Occipital lobe (tissue), 2 donors: ENCODE data around the gene TPD52L2. TPM values are rescaled to one million over a fixed set of nuclear protein-coding genes. Genes with fewer than 3 reads are reported as not detected.
"Not testable (repeated sequence)": the region's sequence is repeated elsewhere in the genome, so short reads cannot be mapped to it uniquely, and the experiment has no call there.

Experiments used
- DNase-seq: peaks from one replicate; lab custom pipeline; 2025; lab: John Stamatoyannopoulos, UW
- total RNA-seq: library from RNA; depleted of rRNA; stranded (reverse); fragments of >200 nt; gene quantifications from one replicate; pipeline ENCODE4 v1.2.3, GENCODE V29; 2014

Gene TPD52L2
- total RNA-seq, 1 donor from 2014 or later = 20.3 TPM

DNA sequence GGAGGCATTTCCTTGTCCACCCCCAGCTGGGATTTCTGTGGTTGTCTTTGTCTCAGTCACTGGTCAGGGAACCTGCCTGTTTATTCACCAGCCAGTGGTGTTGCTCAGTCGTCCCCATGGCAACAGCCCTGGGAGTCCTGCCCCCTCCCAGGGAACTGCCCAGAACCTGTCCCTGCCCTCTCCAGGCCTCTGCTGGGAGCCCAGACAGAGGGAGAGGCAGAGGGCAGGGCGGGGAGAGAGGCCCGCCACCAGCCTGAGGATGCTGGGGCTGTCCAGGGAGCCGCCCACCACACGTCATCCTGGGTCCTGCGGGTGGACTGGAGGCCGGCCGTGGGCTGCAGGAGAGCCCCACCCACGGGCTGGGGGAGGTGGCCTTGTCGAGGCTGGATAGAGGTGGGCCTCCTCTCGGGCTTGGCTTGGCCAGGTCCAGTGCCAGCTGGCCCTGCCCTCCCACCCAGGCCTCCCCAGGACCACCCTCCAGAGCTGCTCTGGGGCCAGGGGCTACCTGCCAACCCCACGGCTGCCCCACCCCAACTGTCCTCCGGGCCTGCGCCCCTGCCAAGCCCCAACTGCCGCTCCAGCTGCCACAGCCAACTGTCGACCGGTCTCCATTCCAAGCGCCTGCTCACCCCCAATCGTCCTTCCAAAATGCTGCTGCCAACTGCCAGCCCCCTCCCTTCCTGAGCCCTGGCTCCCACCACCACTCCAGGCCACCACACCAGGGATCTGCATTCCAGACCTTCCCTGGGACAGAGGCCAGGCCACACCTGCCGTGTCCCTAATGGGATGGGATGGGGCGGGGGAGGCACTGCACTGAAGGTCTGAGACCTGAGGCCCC is 29.8 kb upstream of the TPD52L2 start:
- DNase-seq = peak; percentile 51

DNA sequence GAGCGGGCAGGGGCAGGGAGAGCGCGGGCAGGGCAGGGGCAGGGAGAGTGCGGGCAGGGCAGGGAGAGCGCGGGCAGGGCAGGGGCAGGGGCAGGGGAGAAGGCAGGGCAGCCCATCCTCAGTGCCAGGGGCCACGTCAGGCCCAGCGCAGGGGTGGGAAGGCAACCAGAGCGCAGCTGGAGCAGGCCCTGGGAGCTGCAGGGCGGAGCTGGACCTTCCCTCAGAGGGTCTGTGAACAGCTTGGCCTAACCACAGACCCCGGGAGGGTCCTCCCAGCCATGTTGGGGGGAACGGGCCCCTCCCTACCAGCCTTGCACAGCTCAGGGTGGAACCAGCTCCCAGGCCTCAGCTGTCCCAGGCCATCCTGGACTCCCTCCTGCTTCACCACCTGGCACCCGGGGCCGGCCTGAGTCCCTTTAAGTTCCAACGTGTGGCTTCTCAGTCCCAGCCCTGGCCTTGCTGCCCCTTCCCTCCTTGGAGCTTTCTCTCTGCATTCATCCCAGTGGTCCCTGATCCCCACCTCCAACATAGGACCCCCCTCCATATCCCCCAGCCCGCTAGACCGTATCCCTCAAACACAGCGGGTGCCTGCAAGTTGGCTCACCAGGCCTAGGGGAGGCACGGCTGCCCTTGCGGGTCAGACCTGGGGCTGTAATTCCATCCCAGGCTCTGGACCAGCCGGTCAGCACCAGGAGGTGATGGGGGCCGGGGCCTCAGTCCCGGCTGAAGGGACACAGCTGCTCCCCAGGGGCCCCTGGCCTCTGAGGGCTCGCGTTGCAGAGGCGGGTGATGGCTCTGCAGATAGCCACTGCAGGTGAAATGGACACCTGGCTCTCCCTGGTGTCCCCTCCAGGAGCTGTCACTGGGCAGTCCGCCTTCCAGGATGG is 28.4 kb upstream of the TPD52L2 start:
- no peak for DNase-seq

DNA sequence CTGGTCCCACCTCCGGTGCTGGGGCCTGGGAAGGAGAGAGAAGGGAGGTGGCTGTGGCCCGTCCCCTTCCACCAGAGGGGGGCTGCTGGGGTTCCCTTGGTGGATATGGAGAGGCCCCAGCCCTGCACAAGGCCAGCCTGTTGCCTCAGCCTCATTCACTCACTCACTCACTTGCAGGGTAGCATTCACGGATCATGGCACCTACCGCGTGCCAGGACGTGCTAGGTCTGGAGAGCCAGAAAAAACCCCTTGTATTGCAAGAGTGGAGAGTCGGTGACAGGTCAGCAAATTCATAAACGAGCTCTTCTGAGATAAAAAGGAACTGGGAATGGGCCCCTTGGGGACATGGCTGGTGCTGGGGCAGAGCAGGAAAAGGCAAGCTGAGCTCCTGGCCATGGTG is 27.6 kb upstream of the TPD52L2 start:
- no peak for DNase-seq

DNA sequence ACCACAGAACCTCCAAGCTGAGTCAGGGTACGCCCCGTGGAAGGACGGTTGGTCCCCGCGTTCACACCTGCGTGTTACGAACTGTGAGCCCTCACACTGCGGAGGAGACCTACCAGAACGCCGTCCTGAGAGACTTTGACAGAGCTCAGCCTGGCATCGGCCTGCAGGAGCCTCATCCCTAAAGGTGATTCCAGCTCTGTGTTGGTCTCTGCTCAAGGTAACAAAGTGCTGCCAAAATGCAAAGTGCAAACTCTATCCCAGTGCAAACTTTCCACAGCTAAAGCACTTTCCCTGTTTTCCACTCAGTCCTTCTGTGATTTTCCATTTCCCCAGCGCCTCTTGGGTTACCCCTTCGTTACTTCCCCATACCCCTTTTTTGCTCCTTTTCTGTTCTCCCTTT is 25.4 kb upstream of the TPD52L2 start:
- no peak for DNase-seq

DNA sequence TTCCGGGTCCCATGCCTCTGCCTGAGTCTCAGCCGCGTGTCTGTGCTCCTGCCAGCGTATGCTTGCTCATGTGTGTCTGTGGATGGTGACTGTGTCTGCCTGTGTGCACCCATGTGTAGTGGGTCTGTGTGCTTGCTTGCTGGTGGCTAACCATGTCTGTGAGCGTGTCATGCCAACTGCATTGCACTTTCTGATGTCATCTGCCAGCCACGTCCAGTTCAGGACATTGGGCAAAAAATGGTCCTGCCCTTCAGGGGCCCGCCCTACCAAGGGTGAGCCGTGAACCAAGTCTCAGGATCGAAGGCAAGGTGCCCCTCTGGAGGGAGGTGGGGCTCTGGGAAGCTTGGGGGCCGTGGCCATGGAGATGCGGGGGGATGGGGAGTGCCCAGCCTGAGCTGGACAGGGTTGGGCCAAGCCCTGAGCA is 24.7 kb upstream of the TPD52L2 start:
- DNase-seq = no peak

DNA sequence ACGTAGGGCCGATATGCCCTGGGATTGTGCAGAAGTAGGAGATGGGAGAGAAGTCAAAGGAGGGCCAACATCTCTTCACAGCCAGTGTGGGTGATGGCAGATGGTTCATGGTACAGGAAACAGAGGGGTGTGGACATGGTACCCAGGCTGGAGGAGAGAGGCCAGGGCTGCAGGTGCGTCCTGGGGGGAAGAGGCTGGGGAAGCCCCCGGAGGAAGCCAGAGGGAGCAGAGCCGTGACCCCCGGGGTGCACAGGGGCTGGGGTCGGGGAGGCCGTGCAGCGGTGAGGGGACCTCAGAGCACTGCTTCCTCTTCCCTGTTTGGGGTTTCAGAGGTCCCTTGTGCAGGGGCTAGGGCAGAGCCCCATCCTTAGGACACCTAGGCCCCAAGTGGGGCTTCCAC is 22.8 kb upstream of the TPD52L2 start:
- DNase-seq = no peak

DNA sequence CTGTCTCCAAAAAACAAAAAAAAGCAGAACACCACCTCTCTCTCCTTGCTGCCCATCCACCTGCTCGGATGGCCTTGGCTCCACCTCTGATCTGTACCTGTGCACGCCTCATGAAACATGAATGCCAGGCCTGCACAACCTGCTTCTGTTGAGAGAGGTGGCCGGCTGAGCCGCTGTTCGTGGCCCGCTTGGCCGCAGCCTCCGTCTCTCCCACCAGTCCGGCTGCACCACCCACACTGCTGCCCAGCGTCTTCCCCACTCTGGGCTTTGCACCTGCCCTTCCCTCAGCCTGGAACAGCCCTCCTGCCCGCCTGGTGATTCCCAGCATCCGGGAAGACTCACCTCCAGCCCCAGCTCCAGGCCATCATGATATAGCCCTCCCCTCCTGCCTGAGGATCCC is 21.8 kb upstream of the TPD52L2 start:
- DNase-seq = no peak

DNA sequence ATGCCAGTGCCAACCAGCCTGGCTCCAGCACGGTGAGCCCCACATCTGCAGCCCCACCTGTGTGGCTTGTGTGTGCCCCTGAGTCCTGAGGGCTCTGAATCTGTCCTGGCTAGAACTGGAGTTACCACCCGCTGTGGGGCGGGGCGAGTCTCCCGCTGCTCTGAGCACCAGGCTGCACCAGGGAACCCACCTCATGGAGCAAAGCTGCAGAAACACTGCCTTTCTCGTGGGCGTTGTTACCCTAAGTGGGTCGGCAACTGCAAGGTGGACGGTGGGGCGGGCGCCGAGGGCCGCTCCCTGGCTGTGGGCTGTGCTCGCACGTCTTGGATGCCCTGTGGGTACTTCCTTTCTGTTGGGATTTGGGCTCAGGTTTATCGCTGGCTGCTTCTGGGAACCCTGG is 21.3 kb upstream of the TPD52L2 start:
- no peak for DNase-seq

DNA sequence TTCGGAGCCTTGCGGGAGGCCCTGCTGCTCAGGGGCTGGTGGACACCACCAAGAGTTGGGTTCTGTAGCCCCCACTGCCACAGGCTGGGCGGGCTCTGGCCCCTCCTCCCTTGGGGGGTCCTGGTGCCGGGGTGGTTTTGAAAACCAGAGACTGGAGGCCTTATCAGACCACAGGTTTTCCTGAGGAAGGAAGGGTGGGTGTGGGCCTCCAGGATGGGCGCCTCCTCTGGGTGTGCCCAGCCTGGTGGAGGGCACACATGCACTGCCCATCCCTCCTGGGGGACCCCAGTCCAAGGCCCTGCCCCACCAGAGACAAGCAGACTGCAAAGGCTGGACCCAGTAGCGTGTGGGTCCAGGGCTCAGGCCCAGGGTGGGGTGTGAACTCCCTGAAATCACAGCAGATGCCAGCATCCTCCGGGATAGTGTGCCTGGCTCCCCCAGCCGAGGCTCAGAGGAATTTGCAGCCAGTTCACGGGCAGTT is 20.5 kb upstream of the TPD52L2 start:
- DNase-seq = no peak

DNA sequence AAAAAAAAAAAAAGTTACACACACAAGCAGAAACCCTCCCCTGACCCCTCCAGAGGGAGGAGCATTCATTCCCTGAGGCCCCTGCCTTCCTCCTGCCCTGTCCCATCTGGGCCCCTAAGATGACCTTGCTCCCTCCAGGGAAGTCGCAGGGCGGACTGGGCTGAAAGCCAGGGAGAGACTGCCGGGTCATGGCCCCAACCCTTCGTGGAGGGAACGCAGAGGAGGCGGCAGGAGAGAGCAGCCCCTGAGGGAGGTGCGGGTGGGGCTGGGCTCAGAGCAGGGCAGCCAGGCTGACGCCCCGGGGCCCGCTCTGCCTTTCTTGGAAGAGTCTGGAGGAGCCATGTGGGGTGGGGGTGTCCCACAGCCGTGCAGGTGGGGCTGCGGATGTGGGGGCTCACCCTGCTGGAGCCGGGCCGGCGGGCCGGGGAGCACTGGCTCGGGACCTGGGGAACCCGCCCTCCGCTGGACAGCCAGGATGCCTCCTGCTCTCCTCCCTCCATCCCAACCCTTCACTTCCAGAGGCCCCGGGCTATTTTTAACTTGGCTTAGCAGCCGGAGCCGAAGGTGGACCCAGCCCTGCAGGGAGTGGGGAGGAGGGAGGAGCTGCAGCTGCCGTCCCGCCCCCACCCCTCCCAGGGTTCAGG is 18.8 kb upstream of the TPD52L2 start:
- no peak for DNase-seq

DNA sequence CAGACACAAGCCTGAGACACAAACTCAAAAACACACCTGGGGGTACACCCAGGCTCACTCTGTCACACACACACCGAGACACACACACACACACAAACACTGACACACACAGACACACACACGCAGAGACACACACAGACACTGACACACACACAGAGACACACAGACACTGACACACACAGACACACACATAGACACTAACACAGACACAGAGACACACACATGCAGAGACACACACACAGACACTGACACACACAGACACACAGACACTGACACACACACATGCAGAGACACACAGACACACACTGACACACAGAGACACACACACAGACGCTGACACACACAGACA is 18.2 kb upstream of the TPD52L2 start:
- no peak for DNase-seq

DNA sequence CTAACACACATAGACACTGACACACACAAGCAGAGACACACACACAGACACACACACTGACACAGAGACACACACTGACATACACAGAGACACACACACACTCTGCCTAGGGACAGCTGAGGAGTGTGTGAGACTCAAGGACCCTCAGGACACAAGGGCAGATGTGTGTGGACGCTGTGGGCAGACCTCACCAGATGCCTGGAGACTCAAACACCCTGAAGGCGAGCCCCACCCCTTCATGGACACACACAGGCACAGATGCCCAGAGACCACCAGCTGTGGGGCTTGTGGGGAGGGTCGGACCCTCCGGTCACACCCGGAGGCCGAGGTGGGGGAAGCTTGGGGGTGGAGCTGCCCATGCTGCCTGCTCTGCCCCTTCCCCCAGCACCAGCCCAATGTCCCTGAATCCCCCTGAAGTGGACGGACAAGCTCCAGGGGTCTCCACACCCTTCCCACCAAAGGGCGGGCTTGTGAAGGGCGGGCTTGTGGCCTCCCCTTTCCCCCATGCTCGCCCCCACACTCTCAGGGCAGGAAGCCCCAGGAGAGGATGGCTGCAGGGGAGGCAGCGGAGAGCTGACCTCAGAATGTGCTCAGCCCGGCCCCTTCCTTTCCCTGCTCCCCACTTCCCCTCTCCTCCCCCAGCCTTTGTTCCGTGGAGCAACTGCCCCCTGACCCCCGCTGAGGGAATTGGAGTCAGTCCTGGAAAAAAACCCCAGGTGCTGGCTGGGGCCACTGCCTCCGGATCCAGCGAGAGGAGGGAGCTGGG is 17.6 kb upstream of the TPD52L2 start:
- DNase-seq = no peak

DNA sequence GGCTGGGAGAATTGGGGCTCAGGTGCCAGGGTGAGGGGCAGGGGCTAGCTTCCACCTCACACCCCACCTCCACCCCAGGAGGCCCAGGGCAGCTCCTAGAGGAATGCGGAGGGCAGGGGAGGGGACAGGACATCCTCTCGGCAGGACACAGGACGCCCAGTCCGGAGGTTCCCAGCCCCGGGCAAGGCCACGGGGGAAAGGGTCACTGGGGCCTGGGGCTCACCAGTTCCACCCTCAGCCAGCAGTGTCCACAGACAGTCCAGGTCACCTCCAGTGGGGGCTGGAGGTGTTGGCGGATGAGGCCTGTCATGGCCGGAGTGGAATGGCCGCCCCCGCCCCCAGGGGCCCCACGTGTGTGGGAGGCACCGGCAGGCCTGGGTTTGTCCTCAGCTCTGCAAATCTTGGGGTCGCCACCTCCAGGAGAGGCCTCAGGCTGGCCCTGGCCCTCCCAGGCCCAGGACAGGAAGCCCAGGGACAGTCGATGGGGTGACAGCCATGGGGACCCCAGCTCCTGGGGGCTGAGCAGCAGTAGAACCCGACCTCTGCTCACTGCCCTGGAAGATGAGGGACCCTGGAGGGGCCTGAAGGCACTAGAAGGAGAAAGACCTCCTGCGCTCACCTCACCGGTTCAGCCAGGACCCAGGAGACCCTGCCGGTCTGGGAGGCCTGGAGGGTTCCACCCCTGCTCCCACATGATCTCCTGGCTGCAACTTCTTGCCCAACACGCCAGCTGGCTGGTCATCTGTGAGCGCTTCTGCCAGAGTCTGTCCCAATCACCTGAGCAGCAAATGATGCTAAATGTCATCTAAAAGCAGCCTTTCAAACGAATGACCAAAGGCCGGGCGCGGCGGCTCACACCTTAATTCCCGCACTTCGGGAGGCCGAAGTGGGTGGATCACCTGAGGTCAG is 16.8 kb upstream of the TPD52L2 start:
- no peak for DNase-seq

DNA sequence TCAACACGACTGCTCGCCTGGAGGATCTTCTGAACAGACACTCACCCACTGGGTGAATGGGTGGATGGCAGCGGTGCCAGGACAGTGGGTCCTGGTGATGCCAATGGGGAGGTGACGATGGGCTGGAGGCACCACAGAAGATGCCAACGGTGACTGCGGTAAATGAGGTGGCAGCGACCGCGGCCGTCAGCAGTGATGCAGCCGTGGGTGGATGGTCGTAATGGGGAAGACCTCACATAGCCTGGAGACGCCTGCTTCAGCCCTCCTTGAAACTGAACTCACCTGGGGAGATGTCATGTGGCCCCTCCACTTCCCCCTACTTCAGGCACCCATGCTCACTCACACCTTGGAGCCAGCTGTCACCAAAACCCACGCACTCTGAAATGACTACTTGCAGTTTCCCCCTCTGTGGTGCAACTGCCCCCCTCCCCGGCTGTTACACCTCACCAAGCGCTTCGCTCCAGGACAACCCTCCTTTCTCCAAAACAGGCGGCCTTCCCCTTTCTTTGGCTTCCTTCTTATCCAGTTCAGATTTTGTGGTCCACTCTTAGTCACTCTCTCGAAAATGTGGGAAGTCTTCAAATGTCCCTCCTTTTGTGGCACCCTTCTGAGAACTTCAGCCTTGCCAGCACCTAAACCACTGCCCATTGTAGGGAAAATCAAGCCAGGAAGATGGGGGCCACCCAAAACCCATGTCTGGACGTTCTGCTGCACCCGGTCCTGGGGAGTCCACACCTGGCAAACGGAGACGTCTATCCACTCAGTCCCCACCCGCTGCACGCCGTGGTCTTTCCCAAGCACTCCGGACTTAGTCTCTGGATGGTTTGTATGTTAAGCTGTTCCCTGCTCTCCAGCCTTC is 14.2 kb upstream of the TPD52L2 start:
- no peak for DNase-seq

DNA sequence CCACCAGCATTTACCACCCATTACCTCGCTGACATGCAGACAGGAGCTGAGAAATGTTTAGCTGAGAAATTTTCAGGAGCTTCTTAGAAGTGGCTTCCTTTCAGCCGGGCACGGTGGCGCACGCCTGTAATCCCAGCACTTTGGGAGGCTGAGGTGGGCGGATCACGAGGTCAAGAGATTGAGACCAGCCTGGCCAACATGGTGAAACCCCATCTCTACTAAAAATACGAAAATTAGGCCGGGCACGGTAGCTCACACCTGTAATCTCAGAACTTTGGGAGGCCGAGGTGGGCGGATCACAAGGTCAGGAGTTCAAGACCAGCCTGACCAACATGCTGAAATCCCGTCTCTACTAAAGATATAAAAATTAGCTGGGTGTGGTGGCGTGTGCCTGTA is 13.5 kb upstream of the TPD52L2 start:
- DNase-seq = not testable (repeated sequence)

DNA sequence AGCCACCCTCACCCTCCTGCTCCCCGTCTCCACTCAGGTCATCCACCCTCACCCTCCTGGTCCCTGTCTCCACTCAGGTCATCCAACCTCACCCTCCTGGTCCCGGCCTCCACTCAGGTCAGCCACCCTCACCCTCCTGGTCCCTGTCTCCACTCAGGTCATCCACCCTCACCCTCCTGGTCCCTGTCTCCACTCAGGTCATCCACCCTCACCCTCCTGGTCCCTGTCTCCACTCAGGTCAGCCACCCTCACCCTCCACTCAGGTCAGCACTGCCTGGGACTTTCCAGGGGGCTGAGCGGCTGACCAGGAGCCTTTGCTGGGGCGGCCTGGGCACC is 11.4 kb upstream of the TPD52L2 start:
- DNase-seq = not testable (repeated sequence)

DNA sequence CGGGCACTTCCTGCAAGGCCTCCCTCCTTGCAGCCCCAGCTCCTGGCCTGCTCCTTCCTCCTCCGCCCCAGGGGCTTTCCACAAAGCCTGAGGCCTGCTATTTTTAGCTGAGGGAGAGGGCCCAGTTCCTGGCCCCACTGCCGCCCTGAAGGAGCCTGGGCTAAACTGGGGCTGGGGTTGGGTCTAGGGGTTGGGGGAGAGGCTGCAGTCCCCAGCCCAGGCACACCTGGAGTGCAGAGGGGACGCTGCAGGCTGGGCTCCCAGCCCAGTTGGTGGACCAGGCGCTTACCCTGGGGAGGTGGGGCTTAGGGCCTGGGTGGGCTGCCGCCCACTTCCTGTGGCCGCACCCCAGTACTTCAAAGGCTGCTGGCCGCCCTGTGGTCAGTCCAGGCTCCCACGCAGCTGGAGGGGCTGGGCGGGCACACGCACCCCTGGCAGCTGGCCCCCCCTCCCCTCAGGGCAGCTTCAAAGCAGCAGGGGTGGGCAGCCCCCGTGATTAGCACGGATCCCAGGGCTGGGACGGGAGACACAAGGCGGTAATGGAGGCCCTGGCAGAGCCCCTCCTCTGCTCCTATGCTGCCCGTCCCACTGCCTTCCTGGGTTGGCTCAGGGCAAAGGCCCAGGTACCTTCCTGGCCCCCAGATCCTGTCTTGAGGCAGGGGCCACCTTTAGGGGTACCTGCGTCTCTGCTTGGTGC is 10.9 kb upstream of the TPD52L2 start:
- DNase-seq = no peak

DNA sequence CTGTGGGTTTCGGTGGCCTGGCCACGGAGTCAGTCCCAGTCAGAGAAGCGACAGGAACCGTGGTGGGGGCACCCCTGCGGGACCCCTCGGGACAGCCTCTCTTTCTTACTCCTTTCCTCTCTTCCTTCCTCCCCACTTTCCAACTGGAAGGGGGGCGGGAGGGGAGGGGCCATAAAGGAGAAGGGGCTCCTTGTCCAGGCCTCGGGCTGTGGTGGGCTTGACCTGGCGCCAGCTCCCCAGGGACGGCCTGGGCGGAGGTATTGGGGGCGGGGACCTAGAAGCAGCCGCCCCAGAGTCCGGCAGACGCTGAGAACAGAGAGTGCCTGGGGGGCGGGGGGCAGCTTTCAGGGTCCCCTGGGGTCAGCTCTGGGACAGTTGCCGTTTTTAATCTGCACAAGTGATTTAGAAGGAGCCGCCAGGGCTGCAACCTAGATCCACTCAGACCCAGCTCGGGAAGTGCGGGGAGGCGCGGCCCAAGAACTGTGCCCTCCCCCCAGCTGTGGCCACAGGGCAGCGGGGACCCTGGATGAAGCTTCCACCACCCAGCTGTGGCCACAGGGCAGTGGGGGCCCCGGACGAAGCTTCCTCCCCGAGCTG is 10.2 kb upstream of the TPD52L2 start:
- DNase-seq = no peak
